HG02970 (cell line): ENCODE data around the gene VPS13C.

ENCODE experiments used
- ATAC-seq: cut with Tn5 transposase; IDR thresholded peaks from one replicate; pipeline ENCODE4 v1.9.1; 2021; ENCODE audit warnings: mild to moderate bottlenecking, moderate library complexity, moderate number of reproducible peaks; ENCODE audit not compliant: unreplicated experiment, low FRiP score

The VPS13C gene

GRCh38 chr15:62079594-62079993 lies 19.3 kb upstream of the VPS13C start:
- no peak for ATAC-seq

GRCh38 chr15:62075595-62076277 lies 15.5 kb upstream of the VPS13C start:
- no peak for ATAC-seq

- ATAC-seq, result no peak
These were observed 11.6 kb upstream of the VPS13C start for GRCh38 chr15:62071711-62072308.

- no peak for ATAC-seq
These were observed 9.3 kb upstream of the VPS13C start for GRCh38 chr15:62069551-62069950.

- ATAC-seq, result no peak
These were observed 8.5 kb upstream of the VPS13C start for GRCh38 chr15:62068810-62069167.

- ATAC-seq, result no peak
These were observed 8.0 kb upstream of the VPS13C start for GRCh38 chr15:62068071-62068809.

GRCh38 chr15:62067448-62068044 lies 7.3 kb upstream of the VPS13C start:
- no peak for ATAC-seq

- no peak for ATAC-seq
These were observed 6.6 kb upstream of the VPS13C start, which contains the start of gene C2CD4A for GRCh38 chr15:62066663-62067447. C2CD4A (plus strand) TSS chr15:62066977; CDS start chr15:62067614, 637 bp downstream.

GRCh38 chr15:62063825-62064635 lies 3.8 kb upstream of the VPS13C start:
- ATAC-seq, result no peak

- peak; percentile 3 for ATAC-seq
These were observed 641 bp upstream of the VPS13C start for GRCh38 chr15:62060896-62061280.

GRCh38 chr15:62059816-62060112 lies 483 bp downstream of the VPS13C start:
- ATAC-seq, result peak; percentile 57

- no peak for ATAC-seq
These were observed 985 bp downstream of the VPS13C start for GRCh38 chr15:62059108-62059815.

GRCh38 chr15:62058327-62059028 lies 1.8 kb downstream of the VPS13C start:
- no peak for ATAC-seq

GRCh38 chr15:62057341-62057980 lies 2.8 kb downstream of the VPS13C start:
- no peak for ATAC-seq

GRCh38 chr15:62054979-62055378 lies 5.3 kb downstream of the VPS13C start:
- no peak for ATAC-seq

- ATAC-seq, result no peak
These were observed 6.7 kb downstream of the VPS13C start for GRCh38 chr15:62053439-62054085.

- no peak for ATAC-seq
These were observed 7.5 kb downstream of the VPS13C start for GRCh38 chr15:62052713-62053112.

- ATAC-seq, result no peak
These were observed 9.1 kb downstream of the VPS13C start for GRCh38 chr15:62051166-62051565.
